ENCODE results near the gene NDUFC2. TPM values are rescaled to one million over a fixed set of nuclear protein-coding genes. Genes with fewer than 3 reads are reported as not detected.
A peak's percentile ranks its signal among the peaks of the same experiment; 100 is the strongest.

The NDUFC2 gene
- total RNA-seq, 1 donor from 2014 or later, result 64.8 TPM

DNA sequence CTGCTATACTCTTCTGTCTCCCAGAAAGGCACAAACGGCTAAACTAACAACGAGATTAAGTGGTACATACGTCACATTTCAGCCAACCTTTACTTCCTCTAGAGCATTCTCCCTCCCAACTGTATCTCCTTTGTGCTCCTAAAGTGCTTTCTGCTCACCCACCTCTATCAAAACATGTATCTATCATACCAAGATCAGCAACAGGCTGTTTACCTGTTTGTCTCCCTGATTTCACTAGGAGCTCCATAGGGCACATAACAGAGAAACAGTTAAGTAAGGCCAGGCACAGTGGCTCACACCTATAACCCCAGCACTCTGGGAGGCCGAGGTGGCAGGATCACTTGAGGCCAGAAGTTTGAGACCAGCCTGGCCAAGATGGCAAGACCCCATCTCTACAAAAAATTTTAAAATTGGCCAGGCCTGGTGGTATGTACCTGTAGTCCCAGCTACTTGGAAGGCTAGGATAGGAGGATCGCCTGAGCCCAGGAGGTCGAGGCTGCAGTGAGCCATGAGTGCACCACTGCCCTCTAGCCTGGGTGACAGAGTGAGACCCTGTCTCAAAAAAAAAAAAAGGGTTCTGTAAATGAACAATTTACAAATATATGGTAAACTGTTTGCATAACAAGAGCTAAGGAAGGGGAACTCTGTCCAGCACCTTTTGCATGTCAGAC is 2.8 kb downstream of the NDUFC2 start:
- peaks cover 3% of the 10 kb centered on the region for H3K36me3 ChIP-seq (ENCODE audit: control insufficient read depth, insufficient read depth, low read length)
- TF ChIP-seq, protein P1, sequence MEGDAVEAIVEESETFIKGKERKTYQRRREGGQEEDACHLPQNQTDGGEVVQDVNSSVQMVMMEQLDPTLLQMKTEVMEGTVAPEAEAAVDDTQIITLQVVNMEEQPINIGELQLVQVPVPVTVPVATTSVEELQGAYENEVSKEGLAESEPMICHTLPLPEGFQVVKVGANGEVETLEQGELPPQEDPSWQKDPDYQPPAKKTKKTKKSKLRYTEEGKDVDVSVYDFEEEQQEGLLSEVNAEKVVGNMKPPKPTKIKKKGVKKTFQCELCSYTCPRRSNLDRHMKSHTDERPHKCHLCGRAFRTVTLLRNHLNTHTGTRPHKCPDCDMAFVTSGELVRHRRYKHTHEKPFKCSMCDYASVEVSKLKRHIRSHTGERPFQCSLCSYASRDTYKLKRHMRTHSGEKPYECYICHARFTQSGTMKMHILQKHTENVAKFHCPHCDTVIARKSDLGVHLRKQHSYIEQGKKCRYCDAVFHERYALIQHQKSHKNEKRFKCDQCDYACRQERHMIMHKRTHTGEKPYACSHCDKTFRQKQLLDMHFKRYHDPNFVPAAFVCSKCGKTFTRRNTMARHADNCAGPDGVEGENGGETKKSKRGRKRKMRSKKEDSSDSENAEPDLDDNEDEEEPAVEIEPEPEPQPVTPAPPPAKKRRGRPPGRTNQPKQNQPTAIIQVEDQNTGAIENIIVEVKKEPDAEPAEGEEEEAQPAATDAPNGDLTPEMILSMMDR (IDR thresholded peaks at IDR 0.05; ENCODE audit: insufficient read depth, low read length, severe bottlenecking), result no peak
- no peak for FAIRE-seq
- DNase-seq (ENCODE audit: low read depth), result no peak
- no peak overlapping the region for H3K4me3 ChIP-seq (ENCODE audit: low read depth, low read length)
- no peaks in the 10 kb centered on the region for H3K27me3 ChIP-seq (ENCODE audit: control insufficient read depth, insufficient read depth, low read length)

DNA sequence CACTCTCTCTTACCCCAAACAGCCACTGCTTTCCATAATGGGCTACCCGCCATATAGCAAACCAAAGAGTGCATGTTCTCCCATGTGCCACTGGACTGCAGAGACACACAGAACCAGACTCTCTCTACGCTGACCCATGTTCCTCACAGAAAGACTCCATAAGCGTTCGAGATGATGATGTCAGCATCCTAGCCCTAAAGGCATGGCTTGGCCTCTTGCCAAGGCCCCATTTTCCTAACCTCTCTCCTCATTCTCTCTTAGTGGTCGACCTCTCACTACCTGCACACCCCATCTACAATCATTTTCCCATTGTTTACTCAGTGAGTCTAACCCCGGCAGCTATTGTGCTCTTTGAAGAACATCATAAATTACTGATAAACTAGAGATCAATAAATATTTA is 4.9 kb downstream of the NDUFC2 start:
- Histone ChIP-seq H3K4me3 (ENCODE audit: low read depth, low read length) (no peak overlapping the region), H3K36me3 (ENCODE audit: control insufficient read depth, insufficient read depth, low read length) (peaks cover 3% of the 10 kb centered on the region), H3K27me3 (ENCODE audit: control insufficient read depth, insufficient read depth, low read length) (no peaks in the 10 kb centered on the region)
- FAIRE-seq (no peak), DNase-seq (ENCODE audit: low read depth) (peak; percentile 45)
- TF ChIP-seq, protein P1 (IDR thresholded peaks at IDR 0.05; ENCODE audit: insufficient read depth, low read length, severe bottlenecking), result no peak

GRCh38 chr11:78072455-78072854 is 7.2 kb downstream of the NDUFC2 start:
- no peak for DNase-seq (ENCODE audit: low read depth)
- H3K27me3 ChIP-seq (ENCODE audit: control insufficient read depth, insufficient read depth, low read length), result no peaks in the 10 kb centered on the region
- H3K36me3 ChIP-seq (ENCODE audit: control insufficient read depth, insufficient read depth, low read length), result peaks cover 1% of the 10 kb centered on the region
- FAIRE-seq, result no peak
- H3K4me3 ChIP-seq (ENCODE audit: low read depth, low read length), result no peak overlapping the region
- TF ChIP-seq, protein P1 (IDR thresholded peaks at IDR 0.05; ENCODE audit: insufficient read depth, low read length, severe bottlenecking), result no peak

GRCh38 chr11:78071717-78072116 is 7.9 kb downstream of the NDUFC2 start:
- FAIRE-seq, result no peak
- no peaks in the 10 kb centered on the region for H3K27me3 ChIP-seq (ENCODE audit: control insufficient read depth, insufficient read depth, low read length)
- peaks cover 1% of the 10 kb centered on the region for H3K36me3 ChIP-seq (ENCODE audit: control insufficient read depth, insufficient read depth, low read length)
- TF ChIP-seq, protein P1 (IDR thresholded peaks at IDR 0.05; ENCODE audit: insufficient read depth, low read length, severe bottlenecking), result no peak
- peak; percentile 40 for DNase-seq (ENCODE audit: low read depth)
- no peak overlapping the region for H3K4me3 ChIP-seq (ENCODE audit: low read depth, low read length)

DNA sequence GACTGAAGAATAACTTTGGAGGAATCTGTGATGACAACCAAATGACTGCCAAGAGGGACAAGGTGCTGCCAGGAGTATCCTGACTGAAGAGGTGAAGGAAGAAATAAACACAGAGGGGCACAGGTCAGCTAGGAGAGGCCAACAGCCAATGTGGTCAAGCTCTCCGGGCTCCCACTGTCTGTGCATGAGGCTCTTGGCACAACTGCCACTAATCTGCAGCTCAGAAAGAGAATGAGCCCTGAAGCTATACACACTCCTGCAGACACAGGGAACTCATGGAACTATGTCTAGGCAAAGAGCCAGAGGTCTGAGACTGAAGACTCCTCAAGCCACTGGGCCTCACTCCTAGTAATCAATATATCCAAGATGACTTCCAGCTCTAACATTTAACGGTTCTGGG is 9.0 kb downstream of the NDUFC2 start:
- Histone ChIP-seq H3K4me3 (ENCODE audit: low read depth, low read length) (no peak overlapping the region), H3K36me3 (ENCODE audit: control insufficient read depth, insufficient read depth, low read length) (peaks cover under 1% of the 10 kb centered on the region), H3K27me3 (ENCODE audit: control insufficient read depth, insufficient read depth, low read length) (no peaks in the 10 kb centered on the region)
- no peak for FAIRE-seq
- no peak for DNase-seq (ENCODE audit: low read depth)
- TF ChIP-seq, protein P1 (IDR thresholded peaks at IDR 0.05; ENCODE audit: insufficient read depth, low read length, severe bottlenecking), result no peak

DNA sequence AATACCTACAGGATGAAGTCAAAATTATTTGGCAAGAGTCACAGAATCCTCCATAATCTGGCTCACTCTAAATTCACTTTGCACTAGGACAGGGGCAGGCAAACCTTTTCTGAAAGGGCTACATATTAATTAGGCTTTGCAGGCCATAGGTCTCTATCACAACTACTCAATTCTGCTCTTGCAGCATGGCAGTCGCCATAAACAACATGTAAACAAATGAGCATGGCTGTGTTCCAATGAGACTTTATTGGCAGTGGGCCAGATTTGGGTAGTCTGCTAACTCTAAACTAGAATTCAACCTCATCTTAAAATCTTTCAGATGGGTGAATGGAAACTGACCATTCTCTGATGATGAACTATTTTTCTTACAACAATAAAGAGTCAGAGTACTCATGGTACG is 10.2 kb downstream of the NDUFC2 start:
- no peak overlapping the region for H3K4me3 ChIP-seq (ENCODE audit: low read depth, low read length)
- FAIRE-seq (no peak), DNase-seq (ENCODE audit: low read depth) (no peak)
- TF ChIP-seq, protein P1 (IDR thresholded peaks at IDR 0.05; ENCODE audit: insufficient read depth, low read length, severe bottlenecking), result no peak
- H3K36me3 ChIP-seq (ENCODE audit: control insufficient read depth, insufficient read depth, low read length), result no peaks in the 10 kb centered on the region
- H3K27me3 ChIP-seq (ENCODE audit: control insufficient read depth, insufficient read depth, low read length), result no peaks in the 10 kb centered on the region

Measured in bronchial epithelial cell (primary cell).